Prostate gland (tissue), 2 donors: Measurements from ENCODE around the gene ADAMTSL5. TPM values are rescaled to one million over a fixed set of nuclear protein-coding genes. Genes with fewer than 3 reads are reported as not detected.
A peak's percentile ranks its signal among the peaks of the same experiment; 100 is the strongest.

Experiments used
- DNase-seq: peaks from one replicate; pipeline ENCODE4 v3.0.0-alpha.2; 2019; ENCODE audit warnings: low spot score
- H3K27ac ChIP-seq, 2 donors: fragments of 200-600 bp; sonication (generic); 2 replicates each; pipeline ENCODE4 v1.5.1; 2017 to 2019
- H3K27me3 ChIP-seq: fragments of 200-600 bp; sonication (generic); replicated peaks from 2 replicates; pipeline ENCODE4 v1.5.1; 2019; ENCODE audit not compliant: insufficient read depth
- H3K36me3 ChIP-seq, 2 donors: fragments of 200-600 bp; sonication (generic); 1 replicate in 1 of 2; 2 replicates in 1 of 2; pipeline versions ENCODE4 v1.5.1 to v1.8.1; 2017 to 2019
- H3K4me1 ChIP-seq: fragments of 200-600 bp; sonication (generic); replicated peaks from 2 replicates; pipeline ENCODE4 v1.5.1; 2019
- H3K4me3 ChIP-seq, 2 donors: fragments of 200-600 bp; sonication (generic); 2 replicates each; pipeline ENCODE4 v1.5.1; 2017 to 2019
- H3K9me3 ChIP-seq: fragments of 200-600 bp; sonication (generic); 2 replicates; pipeline ENCODE4 v1.5.1; 2017
- CTCF ChIP-seq, 4 experiments: fragments of 200-600 bp in 2 of 4; fragments of 450-650 bp in 2 of 4; sonication (generic) in 2 of 4; IDR thresholded peaks; 1 replicate in 3 of 4; 2 replicates in 1 of 4; pipeline ENCODE4 v1.5.1; 2016 to 2019; ENCODE audit warnings: antibody characterized with exemption in 4 of 4, mild to moderate bottlenecking in 2 of 4, moderate library complexity in 2 of 4
- POLR2A ChIP-seq: fragments of 450-650 bp; IDR thresholded peaks from one replicate; pipeline ENCODE4 v1.6.1; 2016; ENCODE audit warnings: antibody characterized with exemption, mild to moderate bottlenecking
- POLR2AphosphoS5 ChIP-seq: sonication (generic); formaldehyde crosslinking; IDR thresholded peaks from one replicate; pipeline ENCODE4 v1.6.1; 2017; ENCODE audit warnings: antibody characterized with exemption
- WGBS: methylation state at CpG from one replicate; pipeline ENCODE4 v1.1.5; 2018; 5-methylcytosine and 5-hydroxymethylcytosine counted together
- intact Hi-C: fragments of 100-400 bp; cut with DNase I; formaldehyde crosslinking; loops from one replicate; pipeline ENCODE4 v1.14.2; 2022
- total RNA-seq, 2 donors: library from RNA; depleted of rRNA; stranded (reverse); fragments of >200 nt; gene quantifications; one replicate each; pipeline ENCODE4 v1.1.0, GENCODE V29; 2016

ADAMTSL5 gene
- total RNA-seq, 2 donors from 2014 or later, result 0.82 to 14.5 TPM

DNA sequence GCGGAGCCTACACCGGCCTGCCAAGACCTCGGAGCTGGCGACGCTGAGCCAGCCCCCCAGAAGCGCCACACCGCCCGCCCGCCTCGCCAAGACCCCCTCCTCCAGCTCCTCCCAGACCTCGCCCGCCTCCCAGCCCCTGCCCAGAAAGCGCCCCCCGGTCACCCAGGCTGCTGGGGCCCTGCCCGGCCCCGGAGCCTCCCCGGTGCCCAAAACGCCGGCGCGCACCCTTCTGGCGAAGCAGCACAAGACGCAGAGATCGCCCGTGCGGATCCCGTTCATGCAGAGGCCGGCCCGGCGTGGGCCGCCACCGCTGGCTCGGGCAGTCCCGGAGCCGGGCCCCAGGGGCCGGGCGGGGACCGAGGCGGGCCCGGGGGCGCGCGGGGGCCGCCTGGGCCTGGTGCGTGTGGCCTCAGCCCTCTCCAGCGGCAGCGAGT is 44.0 kb downstream of the ADAMTSL5 start:
- Histone ChIP-seq H3K4me3 (peak overlapping the region; percentile 4 to 8), H3K4me1 (peaks cover 22% of the 10 kb centered on the region), H3K9me3 (no peaks in the 10 kb centered on the region), H3K27me3 (peaks cover 38% of the 10 kb centered on the region), H3K27ac (no peak overlapping the region), H3K36me3 (no peaks in the 10 kb centered on the region)
- TF ChIP-seq POLR2AphosphoS5, result no peak
- TF ChIP-seq POLR2A, result no peak
- TF ChIP-seq CTCF (IDR thresholded peaks at IDR 0.05), result no peak
- DNase-seq, result no peak
- intact Hi-C loops, result no loop called here
- WGBS, result 2% methylated on average over 30 of the region's 47 CpGs

DNA sequence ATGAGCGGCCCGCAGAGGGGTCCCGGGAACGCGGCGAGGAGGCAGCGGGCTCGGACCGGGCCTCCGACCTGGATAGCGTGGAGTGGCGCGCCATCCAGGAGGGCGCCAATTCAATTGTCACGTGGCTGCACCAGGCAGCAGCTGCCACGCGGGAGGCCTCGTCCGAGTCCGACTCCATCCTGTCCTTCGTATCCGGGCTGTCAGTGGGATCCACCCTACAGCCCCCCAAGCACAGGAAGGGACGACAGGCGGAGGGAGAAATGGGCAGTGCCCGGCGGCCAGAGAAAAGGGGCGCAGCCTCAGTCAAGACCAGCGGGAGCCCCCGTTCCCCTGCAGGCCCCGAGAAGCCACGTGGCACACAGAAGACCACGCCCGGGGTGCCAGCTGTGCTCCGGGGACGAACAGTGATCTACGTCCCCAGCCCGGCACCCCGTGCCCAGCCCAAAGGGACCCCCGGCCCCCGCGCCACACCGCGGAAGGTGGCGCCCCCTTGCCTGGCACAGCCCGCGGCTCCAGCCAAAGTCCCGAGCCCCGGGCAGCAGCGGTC is 44.5 kb downstream of the ADAMTSL5 start:
- Histone ChIP-seq H3K4me1 (peaks cover 22% of the 10 kb centered on the region), H3K27ac (no peak overlapping the region), H3K36me3 (no peaks in the 10 kb centered on the region), H3K27me3 (peaks cover 38% of the 10 kb centered on the region), H3K4me3 (peak overlapping the region in 1 of 2 donors; percentile 8), H3K9me3 (no peaks in the 10 kb centered on the region)
- intact Hi-C loops, result no loop called here
- no peak for DNase-seq
- TF ChIP-seq POLR2A (no peak), POLR2AphosphoS5 (no peak), CTCF (IDR thresholded peaks at IDR 0.05) (no peak)
- WGBS, result 14% methylated on average over 41 of the region's 49 CpGs

GRCh38 chr19:1467490-1468273 is 45.1 kb downstream of the ADAMTSL5 start:
- Histone ChIP-seq H3K27me3 (peaks cover 36% of the 10 kb centered on the region), H3K36me3 (no peaks in the 10 kb centered on the region), H3K27ac (no peak overlapping the region), H3K9me3 (no peaks in the 10 kb centered on the region), H3K4me1 (peaks cover 22% of the 10 kb centered on the region), H3K4me3 (no peak overlapping the region)
- WGBS, result 12% methylated on average over 48 of the region's 92 CpGs
- TF ChIP-seq POLR2A, result no peak
- TF ChIP-seq CTCF (IDR thresholded peaks at IDR 0.05), result no peak
- no peak for TF ChIP-seq POLR2AphosphoS5
- intact Hi-C loops, result no loop called here
- DNase-seq, result no peak

DNA sequence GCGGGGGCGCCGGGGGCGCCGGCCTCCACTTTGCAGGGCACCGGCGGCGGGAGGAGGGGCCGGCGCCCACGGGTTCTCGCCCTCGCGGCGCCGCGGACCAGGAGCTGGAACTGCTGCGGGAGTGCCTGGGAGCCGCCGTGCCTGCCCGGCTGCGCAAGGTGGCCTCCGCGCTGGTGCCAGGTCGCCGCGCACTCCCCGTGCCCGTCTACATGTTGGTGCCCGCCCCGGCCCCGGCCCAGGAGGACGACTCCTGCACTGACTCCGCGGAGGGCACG is 45.7 kb downstream of the ADAMTSL5 start:
- peaks cover 22% of the 10 kb centered on the region for H3K4me1 ChIP-seq
- no peak overlapping the region for H3K27ac ChIP-seq
- peaks cover 36% of the 10 kb centered on the region for H3K27me3 ChIP-seq
- H3K4me3 ChIP-seq, result no peak overlapping the region
- TF ChIP-seq POLR2A (no peak), POLR2AphosphoS5 (no peak), CTCF (IDR thresholded peaks at IDR 0.05) (no peak)
- DNase-seq, result no peak
- 1% methylated on average over 12 of the region's 36 CpGs for WGBS
- no peaks in the 10 kb centered on the region for H3K36me3 ChIP-seq
- H3K9me3 ChIP-seq, result no peaks in the 10 kb centered on the region
- intact Hi-C loops, result no loop called here
